ENCODE results near the gene SZT2.

DNA sequence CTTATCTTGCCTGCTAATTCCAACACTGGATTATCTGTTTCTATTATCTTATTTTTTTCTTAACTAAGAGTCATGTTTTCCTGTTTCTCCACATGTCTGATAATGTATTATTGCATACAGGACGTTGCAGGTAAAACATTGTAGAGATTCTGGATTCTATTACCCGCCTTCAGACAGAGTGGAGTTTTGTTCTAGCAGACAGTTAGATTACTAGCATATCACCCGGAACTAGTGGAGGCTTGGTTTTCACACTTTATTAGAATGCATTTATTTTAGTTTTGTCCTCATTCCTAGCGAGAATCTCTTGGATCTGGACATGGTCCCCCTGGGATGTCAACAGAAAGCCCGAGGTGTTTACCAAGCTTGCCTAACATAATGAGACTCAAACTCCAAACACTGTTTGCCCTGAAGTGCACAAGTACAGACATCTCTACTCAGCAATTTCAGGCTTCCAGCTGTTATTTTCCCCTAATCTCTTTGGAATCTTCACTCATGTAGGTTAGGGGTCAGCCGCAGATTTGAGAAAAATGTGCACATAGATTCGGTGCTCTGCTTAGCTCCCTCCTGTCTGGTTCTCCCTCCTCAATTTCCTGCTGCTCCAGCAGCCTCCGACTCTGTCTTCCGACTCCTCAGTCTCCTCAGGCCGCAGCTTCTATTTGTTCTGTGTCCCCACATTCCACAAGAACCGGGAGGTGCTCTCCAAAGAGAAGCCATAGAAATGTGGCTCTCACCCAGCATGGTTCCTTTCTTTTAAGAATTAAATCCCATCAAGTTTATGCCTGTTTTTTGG lies 104.2 kb downstream of the SZT2 start:
- no peak for TF ChIP-seq EZH2 (IDR thresholded peaks at IDR 0.05; ENCODE audit: low read length, missing control alignments)
- TF ChIP-seq, protein P1, sequence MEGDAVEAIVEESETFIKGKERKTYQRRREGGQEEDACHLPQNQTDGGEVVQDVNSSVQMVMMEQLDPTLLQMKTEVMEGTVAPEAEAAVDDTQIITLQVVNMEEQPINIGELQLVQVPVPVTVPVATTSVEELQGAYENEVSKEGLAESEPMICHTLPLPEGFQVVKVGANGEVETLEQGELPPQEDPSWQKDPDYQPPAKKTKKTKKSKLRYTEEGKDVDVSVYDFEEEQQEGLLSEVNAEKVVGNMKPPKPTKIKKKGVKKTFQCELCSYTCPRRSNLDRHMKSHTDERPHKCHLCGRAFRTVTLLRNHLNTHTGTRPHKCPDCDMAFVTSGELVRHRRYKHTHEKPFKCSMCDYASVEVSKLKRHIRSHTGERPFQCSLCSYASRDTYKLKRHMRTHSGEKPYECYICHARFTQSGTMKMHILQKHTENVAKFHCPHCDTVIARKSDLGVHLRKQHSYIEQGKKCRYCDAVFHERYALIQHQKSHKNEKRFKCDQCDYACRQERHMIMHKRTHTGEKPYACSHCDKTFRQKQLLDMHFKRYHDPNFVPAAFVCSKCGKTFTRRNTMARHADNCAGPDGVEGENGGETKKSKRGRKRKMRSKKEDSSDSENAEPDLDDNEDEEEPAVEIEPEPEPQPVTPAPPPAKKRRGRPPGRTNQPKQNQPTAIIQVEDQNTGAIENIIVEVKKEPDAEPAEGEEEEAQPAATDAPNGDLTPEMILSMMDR (conservative IDR thresholded peaks at IDR 0.05 in 1 of 2, IDR thresholded peaks at IDR 0.05 in 1 of 2; ENCODE audit: low read depth in 1 of 2, low read length in 2 of 2): no peak
